HepG2 (cell line): ENCODE results near the gene PRM2. TPM values are rescaled to one million over a fixed set of nuclear protein-coding genes. Genes with fewer than 3 reads are reported as not detected.
A peak's percentile ranks its signal among the peaks of the same experiment; 100 is the strongest.

Source experiments
- ATF3 ChIP-seq: sonication (generic); formaldehyde crosslinking; IDR thresholded peaks from 2 replicates; pipeline ENCODE4 v1.4.0; 2020; ENCODE audit warnings: missing genetic modification reagents
- BRCA1 ChIP-seq: sonication (generic); formaldehyde crosslinking; IDR thresholded peaks from 2 replicates; pipeline ENCODE4 v1.4.0; 2020; ENCODE audit warnings: missing genetic modification reagents
- CBFB ChIP-seq: sonication (generic); formaldehyde crosslinking; IDR thresholded peaks from 2 replicates; pipeline ENCODE4 v1.4.0; 2020; ENCODE audit warnings: missing genetic modification reagents
- CREB1 ChIP-seq, 2 experiments: fragments of 450-650 bp in 1 of 2; IDR thresholded peaks; 2 replicates each; pipeline ENCODE4 v1.6.1; 2016 to 2017; ENCODE audit warnings: control low read depth in 1 of 2, mild to moderate bottlenecking in 1 of 2, missing compliant biosample characterization in 1 of 2, missing genetic modification characterization in 1 of 2
- GMEB2 ChIP-seq: IDR thresholded peaks from 2 replicates; pipeline ENCODE4 v1.6.1; 2016; ENCODE audit warnings: missing biosample characterization, missing genetic modification reagents, low read depth
- IRF2 ChIP-seq: IDR thresholded peaks from 2 replicates; pipeline ENCODE4 v1.6.1; 2018; ENCODE audit warnings: missing genetic modification reagents, missing compliant biosample characterization
- NKX3-1 ChIP-seq: sonication (generic); formaldehyde crosslinking; IDR thresholded peaks from 2 replicates; pipeline ENCODE4 v1.5.0; 2020; ENCODE audit warnings: missing genetic modification reagents
- NRL ChIP-seq: sonication (generic); formaldehyde crosslinking; IDR thresholded peaks from 2 replicates; pipeline ENCODE4 v1.5.0; 2020; ENCODE audit warnings: missing genetic modification reagents, mild to moderate bottlenecking, moderate library complexity, borderline replicate concordance
- RARG ChIP-seq: sonication (generic); formaldehyde crosslinking; IDR thresholded peaks from 2 replicates; pipeline ENCODE4 v1.4.0; 2020; ENCODE audit warnings: low read depth, mild to moderate bottlenecking, missing genetic modification reagents
- RBM39 ChIP-seq: fragments of 200-400 bp; formaldehyde crosslinking; IDR thresholded peaks from one replicate; pipeline ENCODE4 v1.6.1; 2018; ENCODE audit warnings: antibody characterized with exemption, mild to moderate bottlenecking, low read depth, low read length; ENCODE audit not compliant: poor library complexity, severe bottlenecking
- ZNF138 ChIP-seq: sonication (generic); formaldehyde crosslinking; IDR thresholded peaks from 2 replicates; pipeline ENCODE4 v1.5.0; 2020; ENCODE audit warnings: mild to moderate bottlenecking, low read depth, missing genetic modification reagents
- ZNF407 ChIP-seq: sonication (generic); formaldehyde crosslinking; IDR thresholded peaks from one replicate; pipeline ENCODE4 v1.5.1; 2020; ENCODE audit warnings: mild to moderate bottlenecking, missing genetic modification reagents; ENCODE audit errors: not compliant biosample characterization
- ZNF720 ChIP-seq: sonication (generic); formaldehyde crosslinking; IDR thresholded peaks from 2 replicates; pipeline ENCODE4 v1.4.0; 2020; ENCODE audit warnings: missing genetic modification reagents
- ZNF775 ChIP-seq: sonication (generic); formaldehyde crosslinking; IDR thresholded peaks from 2 replicates; pipeline ENCODE4 v1.4.0; 2020; ENCODE audit warnings: missing genetic modification reagents, mild to moderate bottlenecking, moderate library complexity, borderline replicate concordance
- ZSCAN5A ChIP-seq: sonication (generic); formaldehyde crosslinking; IDR thresholded peaks from 2 replicates; pipeline ENCODE4 v1.8.0; 2022; ENCODE audit warnings: mild to moderate bottlenecking, missing genetic modification reagents, borderline replicate concordance
- polyA plus RNA-seq, 8 experiments: library from polyadenylated mRNA; depleted of rRNA in 3 of 8; stranded (reverse) in 7 of 8; unstranded in 1 of 8; fragments of >200 nt; fragmentation: Illumina TruSeq in 4 of 8; extraction: Trizol in 4 of 8; gene quantifications; 2 replicates each; pipeline versions ENCODE4 v1.2.1 to v1.2.3, GENCODE V29; 2011 to 2016; ENCODE audit warnings: low read depth in 4 of 8, missing spikeins in 1 of 8, mixed read lengths in 1 of 8; ENCODE audit not compliant: insufficient read depth in 1 of 8
- total RNA-seq, 5 experiments: library from RNA; depleted of rRNA; stranded (reverse); fragments of >200 nt; fragmentation: Illumina TruSeq; extraction: Trizol; gene quantifications; 2 replicates each; pipeline ENCODE4 v1.2.3, GENCODE V29; 2016; ENCODE audit warnings: low read depth in 1 of 5

The PRM2 gene
- total and polyA plus RNA-seq, 2 of the 13 experiments (the other 11 are each of a cell fraction or from before 2014, with no cell fraction given) = 0.54 TPM; not detected in 1

- TF ChIP-seq ZNF407 (no peak), ZSCAN5A (no peak), ZNF775 (no peak), IRF2 (CRISPR knock-in tag) (no peak), ZNF720 (0 out of 2 replicates have a peak, but pooled peaks have one; percentile 46), BRCA1 (CRISPR knock-in tag) (no peak), ZNF138 (0 out of 2 replicates have a peak, but pooled peaks have one; percentile 0), RARG (CRISPR knock-in tag) (no peak), CBFB (CRISPR knock-in tag) (no peak), GMEB2 (CRISPR knock-in tag) (no peak), NKX3-1 (CRISPR knock-in tag) (no peak), NRL (no peak), RBM39 (peak; percentile 7), ATF3 (no peak), CREB1 (IDR thresholded peaks at IDR 0.05) (no peak), CREB1 (CRISPR knock-in tag; IDR thresholded peaks at IDR 0.05) (no peak)
These were observed 31.6 kb upstream of the PRM2 start (continued) for GRCh38 chr16:11307639-11308492.
